HG02763 (cell line): ENCODE data around the gene LRCH1.
"Not testable (repeated sequence)": the region's sequence is repeated elsewhere in the genome, so short reads cannot be mapped to it uniquely, and the experiment has no call there.

Experiments used
- ATAC-seq: cut with Tn5 transposase; IDR thresholded peaks from one replicate; pipeline ENCODE4 v1.9.1; 2021; ENCODE audit warnings: mild to moderate bottlenecking, moderate library complexity; ENCODE audit not compliant: unreplicated experiment

The LRCH1 gene, protein sequence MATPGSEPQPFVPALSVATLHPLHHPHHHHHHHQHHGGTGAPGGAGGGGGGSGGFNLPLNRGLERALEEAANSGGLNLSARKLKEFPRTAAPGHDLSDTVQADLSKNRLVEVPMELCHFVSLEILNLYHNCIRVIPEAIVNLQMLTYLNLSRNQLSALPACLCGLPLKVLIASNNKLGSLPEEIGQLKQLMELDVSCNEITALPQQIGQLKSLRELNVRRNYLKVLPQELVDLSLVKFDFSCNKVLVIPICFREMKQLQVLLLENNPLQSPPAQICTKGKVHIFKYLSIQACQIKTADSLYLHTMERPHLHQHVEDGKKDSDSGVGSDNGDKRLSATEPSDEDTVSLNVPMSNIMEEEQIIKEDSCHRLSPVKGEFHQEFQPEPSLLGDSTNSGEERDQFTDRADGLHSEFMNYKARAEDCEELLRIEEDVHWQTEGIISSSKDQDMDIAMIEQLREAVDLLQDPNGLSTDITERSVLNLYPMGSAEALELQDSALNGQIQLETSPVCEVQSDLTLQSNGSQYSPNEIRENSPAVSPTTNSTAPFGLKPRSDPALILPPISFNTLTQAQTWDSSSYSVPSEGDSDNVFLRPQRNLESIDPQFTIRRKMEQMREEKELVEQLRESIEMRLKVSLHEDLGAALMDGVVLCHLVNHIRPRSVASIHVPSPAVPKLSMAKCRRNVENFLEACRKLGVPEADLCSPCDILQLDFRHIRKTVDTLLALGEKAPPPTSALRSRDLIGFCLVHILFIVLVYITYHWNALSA

GRCh38 chr13:46552889-46553520, at the start of gene LRCH1:
LRCH1 (plus strand) TSS chr13:46553170; CDS start chr13:46553397, 227 bp downstream.
- ATAC-seq, result peak; percentile 56

DNA sequence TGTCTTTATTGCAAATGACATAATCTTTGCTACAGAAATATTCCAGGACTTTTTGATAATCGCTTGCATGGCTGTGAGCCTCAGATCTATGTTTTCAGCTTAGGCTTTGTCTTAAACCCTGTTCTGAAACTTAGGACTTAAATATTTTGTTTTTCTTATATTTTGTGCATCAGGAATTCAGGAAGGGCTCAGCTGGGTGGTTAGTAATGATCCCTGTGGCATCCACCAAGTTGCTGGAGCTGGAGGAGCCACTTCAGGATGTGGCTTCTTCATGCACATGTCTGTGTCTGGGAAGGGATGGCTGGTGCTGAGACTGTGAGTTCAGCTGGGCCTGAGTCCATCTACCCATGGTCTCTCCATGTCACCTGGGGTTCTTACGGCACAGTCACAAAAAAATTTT, 48.9 kb upstream of the LRCH1 start:
- no peak for ATAC-seq

GRCh38 chr13:46507981-46508380, 45.0 kb upstream of the LRCH1 start:
- no peak for ATAC-seq

GRCh38 chr13:46509981-46510380, 43.0 kb upstream of the LRCH1 start:
- ATAC-seq, result no peak

DNA sequence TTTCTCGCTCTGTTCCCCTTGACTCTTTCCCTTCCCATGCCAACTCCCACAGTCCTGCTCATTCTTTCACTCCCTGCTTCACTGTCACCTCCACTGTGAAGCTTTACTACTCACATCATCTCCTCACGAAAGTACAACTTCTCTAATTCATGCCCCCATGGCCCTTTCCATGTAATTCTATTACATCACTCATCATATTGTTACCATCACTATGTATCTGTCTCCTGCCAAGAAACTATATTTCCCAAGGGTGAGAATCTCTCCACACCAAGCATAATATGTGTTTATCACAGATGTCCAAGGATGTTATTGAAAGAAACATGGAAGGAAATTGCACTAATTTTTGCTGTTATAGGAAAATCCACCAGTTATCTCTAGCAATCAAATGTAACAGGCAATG, 37.2 kb upstream of the LRCH1 start:
- no peak for ATAC-seq

DNA sequence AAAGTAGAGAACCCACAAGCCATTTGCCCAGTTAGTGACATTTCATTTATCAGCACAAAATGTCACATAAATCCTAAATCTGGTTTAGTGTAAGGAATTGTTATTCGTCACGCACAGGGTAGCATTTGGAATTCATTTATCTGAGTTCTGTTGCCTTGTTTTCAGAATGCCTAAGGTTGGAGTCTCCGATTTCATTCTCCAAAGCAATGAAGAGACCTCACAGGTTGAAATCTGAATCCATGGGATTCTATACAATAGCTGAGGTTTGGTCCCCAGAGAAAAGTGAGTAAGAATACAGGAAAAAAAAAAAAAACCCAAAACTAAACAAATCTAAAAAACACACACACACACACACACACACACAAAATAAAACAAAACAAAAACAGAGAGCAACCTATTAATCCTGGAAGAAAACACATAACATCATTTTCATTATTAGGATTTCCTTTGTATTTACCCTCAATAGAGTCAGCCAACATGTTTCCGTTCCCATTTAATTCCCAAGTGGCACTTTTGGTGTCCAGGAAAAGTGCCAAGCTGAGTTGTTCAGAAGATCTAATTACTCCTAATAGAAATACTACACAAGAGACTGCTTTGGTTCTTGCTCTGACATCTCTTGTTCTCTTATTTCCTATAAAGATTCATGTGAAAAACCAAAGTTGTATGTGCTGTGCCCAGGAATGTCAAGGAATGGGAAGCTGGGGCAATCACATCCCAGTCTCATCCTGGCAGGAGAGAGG, 36.2 kb upstream of the LRCH1 start:
- no peak for ATAC-seq

DNA sequence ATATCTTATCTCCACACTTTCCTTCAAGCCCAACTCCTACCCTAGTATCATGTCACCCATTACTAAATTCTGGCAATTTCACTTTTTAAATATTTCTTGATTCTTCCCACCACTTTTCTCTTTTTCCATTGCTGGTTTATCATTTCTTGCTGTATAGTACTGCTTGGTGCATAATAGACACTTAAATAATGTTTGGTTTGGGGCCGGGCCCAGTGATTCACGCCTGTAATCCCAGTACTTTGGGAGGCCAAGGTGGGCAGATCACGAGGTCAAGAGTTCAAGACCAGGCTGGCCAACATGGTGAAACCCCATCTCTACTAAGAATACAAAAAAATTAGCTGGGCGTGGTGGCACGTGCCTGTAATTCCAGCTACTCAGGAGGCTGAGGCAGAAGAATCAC, 35.2 kb upstream of the LRCH1 start:
- not testable (repeated sequence) for ATAC-seq

GRCh38 chr13:46519182-46519581, 33.8 kb upstream of the LRCH1 start:
- no peak for ATAC-seq

DNA sequence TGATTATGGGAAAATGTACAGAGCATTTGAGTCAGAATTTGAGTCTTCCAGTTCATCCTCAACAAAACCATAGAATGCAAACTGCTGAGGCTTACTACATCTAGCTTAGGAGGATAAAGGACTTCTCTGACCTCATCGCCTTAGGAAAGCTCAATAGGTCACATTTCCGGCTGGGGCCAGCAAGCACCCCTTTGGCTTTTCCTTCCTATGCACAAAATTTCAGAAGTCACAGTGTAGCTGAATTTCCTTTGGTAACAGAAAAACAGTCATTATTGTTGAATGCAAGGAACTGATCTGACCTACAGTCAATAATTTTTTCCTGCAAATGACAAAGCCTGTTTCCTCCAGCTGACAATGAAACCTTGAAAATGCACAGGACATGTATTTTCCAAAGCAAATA, 32.8 kb upstream of the LRCH1 start:
- no peak for ATAC-seq

DNA sequence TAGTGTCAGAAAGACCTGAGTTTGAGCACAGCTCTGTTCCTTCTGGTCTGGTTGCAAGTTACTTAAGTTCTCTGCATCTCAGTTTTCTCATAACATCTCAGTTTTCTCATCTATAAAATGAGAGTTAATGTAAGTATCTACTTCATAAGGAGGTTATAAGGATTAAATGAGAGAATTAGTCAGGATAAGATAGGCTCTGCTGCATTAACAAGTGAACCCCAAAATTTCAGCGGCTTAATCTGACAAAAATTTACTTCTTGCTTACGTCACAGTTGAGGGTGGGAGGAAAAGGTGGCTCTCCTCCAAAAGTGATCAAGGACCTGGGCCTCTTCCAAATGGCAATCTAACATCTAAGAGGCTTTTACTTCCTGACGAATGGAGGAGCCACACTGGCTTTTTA, 31.5 kb upstream of the LRCH1 start:
- ATAC-seq, result no peak

DNA sequence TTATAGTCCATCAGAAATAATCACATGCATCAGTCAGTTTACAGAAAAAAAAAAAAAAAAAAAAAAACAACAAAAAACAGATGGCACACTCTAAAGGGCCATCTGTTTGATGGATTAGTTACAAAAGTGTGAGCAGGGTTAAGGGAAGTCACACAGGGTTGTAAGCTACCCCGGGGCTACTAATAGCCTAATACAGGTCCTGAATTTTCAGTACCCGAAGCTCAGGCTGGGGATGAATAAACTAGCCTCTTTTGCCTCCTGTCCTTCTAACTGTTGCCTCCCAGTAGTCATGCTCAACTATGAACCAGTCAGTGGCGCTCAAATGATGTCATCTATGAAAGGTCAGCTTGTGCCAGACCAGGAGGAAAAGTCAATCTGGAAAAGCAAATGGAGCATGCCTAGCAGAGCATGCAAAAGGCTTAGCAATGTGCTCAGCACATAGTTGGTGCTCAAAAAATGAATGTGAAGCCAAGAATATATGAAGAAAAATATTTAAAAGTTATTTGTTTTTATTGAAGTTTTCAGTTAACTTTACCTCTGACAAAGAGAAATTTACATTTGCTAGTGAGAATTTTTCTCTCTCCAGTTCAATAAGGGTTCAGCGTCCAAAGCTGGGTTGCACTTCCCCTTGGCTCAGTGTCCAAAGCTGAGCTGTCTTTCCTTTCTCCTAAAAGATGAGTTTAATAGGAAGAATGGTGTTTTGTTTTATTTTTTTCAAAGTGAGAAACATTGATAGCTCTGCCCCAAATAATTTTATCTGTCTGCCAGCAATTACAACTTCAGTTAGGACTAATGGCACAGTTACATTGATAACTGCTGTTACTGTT, 30.8 kb upstream of the LRCH1 start:
- ATAC-seq, result no peak

DNA sequence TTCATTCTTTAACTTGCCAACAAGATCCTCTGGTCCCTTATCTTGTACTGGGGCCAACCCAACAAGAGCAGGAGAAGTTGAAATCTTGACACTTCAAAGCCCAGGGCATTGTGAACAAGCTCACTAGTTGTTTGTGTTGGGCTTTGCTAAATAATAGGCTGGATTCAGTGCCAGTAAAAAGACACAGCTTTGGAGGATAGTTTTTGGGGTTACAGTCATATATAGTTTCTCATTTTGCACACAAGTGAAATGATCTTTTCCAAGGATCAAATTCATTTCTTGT, 30.3 kb upstream of the LRCH1 start:
- ATAC-seq, result no peak

DNA sequence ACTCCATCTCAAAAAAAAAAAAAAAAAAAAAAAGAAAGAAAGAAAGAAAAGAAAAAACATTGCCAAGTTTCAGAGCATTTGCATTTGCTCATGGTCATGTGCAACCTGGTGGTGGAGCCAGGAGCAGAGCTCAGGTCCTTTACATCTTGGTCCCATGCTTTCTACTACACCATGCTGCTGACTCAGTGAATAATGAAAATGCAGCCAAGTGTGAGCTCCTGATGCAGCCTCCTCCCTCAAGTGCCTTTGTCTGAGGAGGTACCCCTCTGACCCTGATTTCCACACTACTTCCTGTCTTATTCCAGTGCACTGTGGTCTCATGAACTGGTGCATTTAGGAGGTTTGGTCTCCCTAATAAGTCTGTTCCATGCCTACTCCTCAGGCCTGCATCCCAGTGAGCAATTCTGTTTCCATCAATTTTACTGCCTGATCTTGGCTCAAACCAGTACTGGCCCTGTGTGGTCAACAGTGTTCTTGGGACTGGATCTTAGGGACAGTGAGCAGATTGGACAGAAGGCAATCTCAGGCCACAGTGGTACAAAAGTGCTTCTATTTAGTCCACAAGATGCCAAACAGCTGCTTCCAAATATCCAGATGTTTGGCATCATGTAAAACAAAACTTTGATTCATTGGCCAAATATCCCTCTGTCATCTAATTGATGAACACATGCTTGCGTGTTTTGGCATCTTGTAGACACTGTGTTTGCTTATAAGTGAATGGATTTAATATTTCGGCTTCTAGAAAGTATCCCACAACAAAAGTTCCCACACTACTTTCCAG, 28.8 kb upstream of the LRCH1 start:
- no peak for ATAC-seq

DNA sequence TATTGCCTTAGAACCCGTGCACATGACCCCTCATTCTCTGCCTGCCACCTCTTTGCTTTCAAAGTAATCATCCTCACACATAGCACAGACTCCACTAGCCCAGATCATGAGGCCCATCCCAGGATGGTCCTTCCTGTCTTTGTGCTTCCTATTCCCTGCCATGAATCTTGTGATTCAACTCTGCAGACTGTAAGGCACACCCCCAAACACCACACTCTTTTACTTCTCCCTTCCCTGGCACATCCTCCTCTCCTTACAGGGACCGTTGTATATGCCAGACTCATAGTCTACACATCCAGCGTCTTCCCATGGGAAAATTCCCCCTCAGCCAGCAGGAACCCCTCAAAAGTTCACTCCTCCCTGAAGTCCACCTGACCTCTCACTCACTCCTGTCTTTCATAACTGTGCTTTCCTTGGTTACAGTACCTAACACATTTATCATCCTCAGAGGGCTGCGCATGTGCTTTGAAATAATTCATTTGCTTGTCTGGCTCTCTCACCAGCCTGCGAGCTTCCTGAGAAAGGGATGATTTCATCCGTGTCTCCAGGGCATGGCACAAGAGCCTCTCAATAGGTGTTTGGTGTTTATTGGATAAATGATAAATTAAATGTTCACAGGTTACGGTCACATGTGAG, 26.8 kb upstream of the LRCH1 start:
- ATAC-seq, result no peak

DNA sequence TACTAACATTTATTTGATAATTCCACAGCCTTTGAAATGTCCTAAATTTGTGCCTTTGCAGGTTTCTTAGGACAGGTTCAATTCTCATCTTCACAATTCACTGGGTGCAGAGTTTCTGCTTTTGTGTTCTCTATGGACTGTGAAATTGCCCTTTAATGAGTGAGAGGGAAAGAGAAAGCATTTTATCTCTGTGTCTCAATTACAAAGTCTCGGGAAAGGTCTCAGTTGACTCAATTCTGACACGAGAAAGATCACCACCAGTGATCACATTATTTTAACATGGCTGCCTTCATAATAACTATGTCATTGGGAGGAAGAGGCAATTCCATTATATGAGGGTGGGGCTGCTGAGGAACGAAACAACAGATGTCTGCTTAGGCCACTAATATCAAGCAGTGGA, 26.2 kb upstream of the LRCH1 start:
- ATAC-seq, result no peak

DNA sequence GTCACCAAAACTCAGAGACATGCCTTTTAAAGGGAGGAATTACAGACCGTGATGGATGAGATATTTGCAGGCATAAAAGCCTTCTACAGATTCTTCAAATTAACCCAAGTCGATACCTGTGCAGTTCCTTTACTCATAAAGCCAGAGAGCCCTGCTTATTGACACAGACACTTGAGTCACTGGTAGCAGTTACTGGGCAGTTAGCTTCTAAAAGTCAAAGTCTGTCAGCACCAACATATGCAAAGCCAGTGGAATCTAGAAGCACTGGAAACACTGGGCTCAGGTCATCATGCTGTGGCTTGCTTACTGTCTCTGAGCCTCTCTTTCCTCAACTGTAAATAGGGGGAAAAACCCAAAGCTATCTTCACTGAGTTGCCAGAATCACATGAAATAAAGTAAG, 25.7 kb upstream of the LRCH1 start:
- ATAC-seq, result no peak

GRCh38 chr13:46529216-46529919, 23.6 kb upstream of the LRCH1 start:
- no peak for ATAC-seq

DNA sequence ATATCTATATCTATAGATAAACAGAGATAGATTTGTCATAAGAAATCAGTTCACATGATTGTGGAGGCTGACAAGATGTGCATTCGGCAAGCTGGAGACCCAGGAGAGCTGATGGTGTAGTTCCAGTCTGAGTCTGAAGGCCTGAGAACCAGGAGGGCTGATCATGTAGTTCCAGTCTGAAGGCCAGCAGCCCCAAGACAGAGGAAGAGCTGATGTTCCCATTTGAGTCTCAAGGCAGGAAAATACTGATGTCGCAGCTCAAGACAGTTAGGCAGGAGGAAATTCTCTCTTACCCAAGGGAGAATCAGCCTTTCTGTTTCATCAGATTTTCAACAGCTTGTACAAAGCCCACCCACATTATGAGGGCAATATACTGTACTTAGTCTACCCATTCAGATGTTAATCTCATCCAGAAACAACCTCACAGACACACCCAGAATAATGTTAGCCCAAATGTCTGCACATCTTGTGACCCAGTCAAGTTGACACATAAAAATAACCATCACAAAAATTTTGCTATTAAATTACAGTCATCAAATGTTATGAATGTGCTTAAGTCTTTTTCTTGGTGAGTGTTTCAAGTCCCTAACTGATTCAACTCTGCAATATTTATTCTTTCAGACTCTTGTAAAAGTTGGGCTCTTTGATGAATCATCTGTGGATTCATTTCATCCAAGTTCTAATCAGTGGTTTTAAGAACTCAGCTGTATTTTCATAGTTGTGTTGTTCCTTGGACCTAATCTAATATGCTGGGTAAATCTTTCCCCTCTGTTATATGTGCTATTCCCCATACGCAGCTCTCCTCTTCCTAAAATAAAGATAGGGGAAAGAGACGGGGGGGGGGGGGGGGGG, 22.7 kb upstream of the LRCH1 start:
- no peak for ATAC-seq
